Neural progenitor cell (in vitro differentiated cells): Measurements from ENCODE around the gene RELA. TPM values are rescaled to one million over a fixed set of nuclear protein-coding genes. Genes with fewer than 3 reads are reported as not detected.

Source experiments
- DNase-seq: peaks from one replicate; pipeline ENCODE4 v3.0.0-alpha.2; 2016; ENCODE audit warnings: low spot score
- H2AFZ ChIP-seq: fragments of 200-600 bp; sonication (generic); replicated peaks from 2 replicates; pipeline ENCODE4 v1.6.1; 2016; ENCODE audit warnings: antibody characterized with exemption
- H3F3A ChIP-seq: fragments of 200-600 bp; sonication (generic); 2 replicates; pipeline ENCODE4 v1.6.1; 2016; ENCODE audit warnings: antibody characterized with exemption, low read depth
- H3K27ac ChIP-seq: fragments of 200-600 bp; sonication (generic); 2 replicates; pipeline ENCODE4 v1.5.1; 2016; ENCODE audit warnings: mild to moderate bottlenecking
- H3K27me3 ChIP-seq: fragments of 200-600 bp; sonication (generic); 2 replicates; pipeline ENCODE4 v1.6.1; 2016; ENCODE audit warnings: mild to moderate bottlenecking, moderate library complexity
- H3K36me3 ChIP-seq: fragments of 200-600 bp; sonication (generic); 2 replicates; pipeline ENCODE4 v1.5.1; 2016
- H3K4me1 ChIP-seq: fragments of 200-600 bp; sonication (generic); 2 replicates; pipeline ENCODE4 v1.6.1; 2016; ENCODE audit warnings: mixed run types
- H3K4me2 ChIP-seq: fragments of 200-600 bp; sonication (generic); 2 replicates; pipeline ENCODE4 v1.6.1; 2016
- H3K4me3 ChIP-seq: fragments of 200-600 bp; sonication (generic); 2 replicates; pipeline ENCODE4 v1.5.1; 2016
- H3K79me2 ChIP-seq: fragments of 200-600 bp; sonication (generic); 2 replicates; pipeline ENCODE4 v1.6.1; 2016; ENCODE audit warnings: low read depth
- H3K9ac ChIP-seq: fragments of 200-600 bp; sonication (generic); 2 replicates; pipeline ENCODE4 v1.6.1; 2016
- H3K9me3 ChIP-seq: fragments of 200-600 bp; sonication (generic); 2 replicates; pipeline ENCODE4 v1.5.1; 2016; ENCODE audit warnings: low read depth
- H4K20me1 ChIP-seq: fragments of 200-600 bp; sonication (generic); 2 replicates; pipeline ENCODE4 v1.6.1; 2016; ENCODE audit warnings: low read depth
- H3K27ac Mint-ChIP-seq: 3 replicates; pipeline ENCODE4 v1.8.0; 2021; ENCODE audit warnings: mixed read lengths
- H3K27me3 Mint-ChIP-seq: 2 replicates; pipeline ENCODE4 v1.8.0; 2022; ENCODE audit warnings: low read depth, mild to moderate bottlenecking, inconsistent platforms, moderate library complexity, mixed read lengths; ENCODE audit not compliant: insufficient read depth
- H3K36me3 Mint-ChIP-seq: 3 replicates; pipeline ENCODE4 v1.8.0; 2021; ENCODE audit warnings: mixed read lengths
- H3K4me1 Mint-ChIP-seq: 3 replicates; pipeline ENCODE4 v1.8.0; 2021; ENCODE audit warnings: mixed read lengths
- H3K4me3 Mint-ChIP-seq: 3 replicates; pipeline ENCODE4 v1.8.0; 2021; ENCODE audit warnings: mild to moderate bottlenecking, moderate library complexity, mixed read lengths
- H3K9me3 Mint-ChIP-seq: 3 replicates; pipeline ENCODE4 v1.8.0; 2020; ENCODE audit warnings: mixed read lengths
- CTCF ChIP-seq: fragments of 200-600 bp; sonication (generic); IDR thresholded peaks from 2 replicates; pipeline ENCODE4 v1.5.1; 2017; ENCODE audit warnings: antibody characterized with exemption, mild to moderate bottlenecking
- EZH2 ChIP-seq: fragments of 200-600 bp; sonication (generic); IDR thresholded peaks from 2 replicates; pipeline ENCODE4 v1.6.1; 2017; ENCODE audit warnings: antibody characterized with exemption, mild to moderate bottlenecking, moderate library complexity
- EZH2phosphoT487 ChIP-seq: fragments of 200-600 bp; sonication (generic); IDR thresholded peaks from 2 replicates; pipeline ENCODE4 v1.6.1; 2017; ENCODE audit warnings: antibody characterized with exemption
- total RNA-seq: library from RNA; depleted of rRNA; stranded (reverse); fragments of >200 nt; gene quantifications from 2 replicates; pipeline ENCODE4 v1.2.3, GENCODE V29; 2015; ENCODE audit warnings: low replicate concordance

The RELA gene
- total RNA-seq, 1 donor from 2014 or later = 11.0 TPM

GRCh38 chr11:65637032-65637557 is 25.6 kb downstream of the RELA start:
- no peak overlapping the region for H2AFZ ChIP-seq
- H3K79me2 ChIP-seq = no peaks in the 10 kb centered on the region
- Mint-ChIP-seq H3K36me3 (peaks cover 3% of the 10 kb centered on the region), H3K9me3 (no peaks in the 10 kb centered on the region), H3K27ac (no peak overlapping the region), H3K4me3 (peak overlapping the region; percentile 85), H3K27me3 (peaks cover 5% of the 10 kb centered on the region), H3K4me1 (peaks cover 19% of the 10 kb centered on the region)
- H3K27me3 ChIP-seq = peaks cover under 1% of the 10 kb centered on the region
- no peak overlapping the region for H3K27ac ChIP-seq
- DNase-seq = no peak
- peaks cover 27% of the 10 kb centered on the region for H3F3A ChIP-seq
- H3K4me2 ChIP-seq = peak overlapping the region; percentile 42
- peaks cover 11% of the 10 kb centered on the region for H4K20me1 ChIP-seq
- no peaks in the 10 kb centered on the region for H3K9me3 ChIP-seq
- no peak for TF ChIP-seq EZH2phosphoT487
- TF ChIP-seq CTCF = no peak
- TF ChIP-seq EZH2 = no peak
- H3K36me3 ChIP-seq = no peaks in the 10 kb centered on the region
- no peak overlapping the region for H3K9ac ChIP-seq
- no peak overlapping the region for H3K4me3 ChIP-seq
- peaks cover 16% of the 10 kb centered on the region for H3K4me1 ChIP-seq

- H3F3A ChIP-seq = peaks cover 27% of the 10 kb centered on the region
- no peak overlapping the region for H3K4me3 ChIP-seq
- H3K36me3 ChIP-seq = no peaks in the 10 kb centered on the region
- H3K4me1 Mint-ChIP-seq = peaks cover 15% of the 10 kb centered on the region
- H3K27ac ChIP-seq = no peak overlapping the region
- H3K27me3 ChIP-seq = no peaks in the 10 kb centered on the region
- no peaks in the 10 kb centered on the region for H3K79me2 ChIP-seq
- no peak overlapping the region for H3K4me3 Mint-ChIP-seq
- H3K4me2 ChIP-seq = no peak overlapping the region
- TF ChIP-seq EZH2phosphoT487 = no peak
- TF ChIP-seq EZH2 = no peak
- no peak for TF ChIP-seq CTCF
- no peak overlapping the region for H2AFZ ChIP-seq
- H3K36me3 Mint-ChIP-seq = peaks cover 5% of the 10 kb centered on the region
- no peaks in the 10 kb centered on the region for H3K9me3 ChIP-seq
- no peaks in the 10 kb centered on the region for H3K9me3 Mint-ChIP-seq
- no peak overlapping the region for H3K9ac ChIP-seq
- H4K20me1 ChIP-seq = peaks cover 11% of the 10 kb centered on the region
- H3K27me3 Mint-ChIP-seq = no peaks in the 10 kb centered on the region
- peaks cover 16% of the 10 kb centered on the region for H3K4me1 ChIP-seq
- DNase-seq = no peak
- H3K27ac Mint-ChIP-seq = no peak overlapping the region
Observed at GRCh38 chr11:65636108-65637031, 26.3 kb downstream of the RELA start.

- H3K36me3 ChIP-seq = no peaks in the 10 kb centered on the region
- peaks cover 16% of the 10 kb centered on the region for H3K4me1 ChIP-seq
- Mint-ChIP-seq H3K4me1 (peaks cover 15% of the 10 kb centered on the region), H3K4me3 (no peak overlapping the region), H3K27ac (no peak overlapping the region), H3K36me3 (peaks cover 5% of the 10 kb centered on the region), H3K9me3 (no peaks in the 10 kb centered on the region), H3K27me3 (no peaks in the 10 kb centered on the region)
- H3K79me2 ChIP-seq = no peaks in the 10 kb centered on the region
- H3K4me2 ChIP-seq = no peak overlapping the region
- H3K27ac ChIP-seq = no peak overlapping the region
- H2AFZ ChIP-seq = no peak overlapping the region
- H3K9ac ChIP-seq = no peak overlapping the region
- H3K4me3 ChIP-seq = no peak overlapping the region
- peaks cover 11% of the 10 kb centered on the region for H4K20me1 ChIP-seq
- DNase-seq = no peak
- no peaks in the 10 kb centered on the region for H3K27me3 ChIP-seq
- no peak for TF ChIP-seq EZH2phosphoT487
- no peak for TF ChIP-seq EZH2
- TF ChIP-seq CTCF = no peak
- peaks cover 27% of the 10 kb centered on the region for H3F3A ChIP-seq
- H3K9me3 ChIP-seq = no peaks in the 10 kb centered on the region
Observed at GRCh38 chr11:65634905-65635731, 27.6 kb downstream of the RELA start.
